Measurements from ENCODE around the gene CD44. TPM values are rescaled to one million over a fixed set of nuclear protein-coding genes. Genes with fewer than 3 reads are reported as not detected.

The CD44 gene
- total and polyA plus RNA-seq, 11 donors: 3.9 to 210 (median 26.2) TPM

- DNase-seq (no peak), ATAC-seq (no peak)
- TF ChIP-seq POLR2A (IDR thresholded peaks at IDR 0.05) (no peak), CTCF (IDR thresholded peaks at IDR 0.05) (no peak)
- Histone ChIP-seq H3K27me3 (no peaks in the 10 kb centered on the region), H3K4me3 (no peak overlapping the region), H3K36me3 (no peaks in the 10 kb centered on the region), H3K9me3 (no peaks in the 10 kb centered on the region), H3K27ac (peak overlapping the region in 1 of 12 donors; percentile 43), H3K4me1 (peaks cover 0 to 32% (median 16%) of the 10 kb centered on the region in 12 donors)
- WGBS, 4 donors: 67 to 80% (median 73%) methylated on average over 4 of the region's 4 CpGs
- intact Hi-C loops (cut with DNase I): loop anchor here in 5 of 10 donors (5.0 to 10.0 kb wide), 4 partner anchors 116 to 136 kb away; no protein-coding TSS in a partner anchor
These were observed 109.8 kb downstream of the CD44 start for GRCh38 chr11:35248558-35249323.

GRCh38 chr11:35250192-35250591, 111.2 kb downstream of the CD44 start:
- no peak for TF ChIP-seq POLR2A (IDR thresholded peaks at IDR 0.05)
- TF ChIP-seq CTCF (IDR thresholded peaks at IDR 0.05): no peak
- H3K4me3 ChIP-seq: no peak overlapping the region
- DNase-seq: no peak
- intact Hi-C loops (cut with DNase I): no loop called here
- H3K36me3 ChIP-seq: no peaks in the 10 kb centered on the region
- no peaks in the 10 kb centered on the region for H3K27me3 ChIP-seq
- no peak overlapping the region for H3K27ac ChIP-seq
- H3K4me1 ChIP-seq: peaks cover 0 to 28% (median 16%) of the 10 kb centered on the region in 12 donors
- ATAC-seq: no peak
- WGBS, 4 donors: 94 to 97% (median 96%) methylated on average over 4 of the region's 4 CpGs
- no peaks in the 10 kb centered on the region for H3K9me3 ChIP-seq

- H3K4me3 ChIP-seq: no peak overlapping the region
- no peaks in the 10 kb centered on the region for H3K27me3 ChIP-seq
- intact Hi-C loops (cut with DNase I): no loop called here
- no peaks in the 10 kb centered on the region for H3K36me3 ChIP-seq
- DNase-seq: no peak
- peak overlapping the region in 1 of 12 donors; percentile 7 for H3K27ac ChIP-seq
- H3K4me1 ChIP-seq: peaks cover 0 to 28% (median 16%) of the 10 kb centered on the region in 12 donors
- H3K9me3 ChIP-seq: no peaks in the 10 kb centered on the region
- no peak for TF ChIP-seq POLR2A (IDR thresholded peaks at IDR 0.05)
- no peak for TF ChIP-seq CTCF (IDR thresholded peaks at IDR 0.05)
- no peak for ATAC-seq
These were observed 111.7 kb downstream of the CD44 start for GRCh38 chr11:35250621-35251020.

- intact Hi-C loops (cut with DNase I): no loop called here
- no peaks in the 10 kb centered on the region for H3K9me3 ChIP-seq
- H3K27me3 ChIP-seq: no peaks in the 10 kb centered on the region
- no peak overlapping the region for H3K4me3 ChIP-seq
- ATAC-seq: no peak
- TF ChIP-seq POLR2A (IDR thresholded peaks at IDR 0.05): no peak
- no peak for TF ChIP-seq CTCF (IDR thresholded peaks at IDR 0.05)
- H3K27ac ChIP-seq: no peak overlapping the region
- H3K36me3 ChIP-seq: no peaks in the 10 kb centered on the region
- peaks cover 0 to 26% (median 4%) of the 10 kb centered on the region in 12 donors for H3K4me1 ChIP-seq
- DNase-seq: no peak
These were observed 114.3 kb downstream of the CD44 start for GRCh38 chr11:35253237-35253636.

Measured in heart left ventricle (tissue), 16 donors.